Neural cell (in vitro differentiated cells): Measurements from ENCODE around the gene HOXA2.

Experiments
- TAF1 ChIP-seq: IDR thresholded peaks from 2 replicates; pipeline ENCODE4 v1.6.1; 2012; ENCODE audit warnings: low read depth
- TF ChIP-seq, protein P1 (sequence below): fragments of 450-650 bp; IDR thresholded peaks from 2 replicates; pipeline ENCODE4 v1.5.1; 2014; ENCODE audit warnings: antibody characterized with exemption, mild to moderate bottlenecking, moderate library complexity; ENCODE audit not compliant: poor library complexity, severe bottlenecking

DNA sequence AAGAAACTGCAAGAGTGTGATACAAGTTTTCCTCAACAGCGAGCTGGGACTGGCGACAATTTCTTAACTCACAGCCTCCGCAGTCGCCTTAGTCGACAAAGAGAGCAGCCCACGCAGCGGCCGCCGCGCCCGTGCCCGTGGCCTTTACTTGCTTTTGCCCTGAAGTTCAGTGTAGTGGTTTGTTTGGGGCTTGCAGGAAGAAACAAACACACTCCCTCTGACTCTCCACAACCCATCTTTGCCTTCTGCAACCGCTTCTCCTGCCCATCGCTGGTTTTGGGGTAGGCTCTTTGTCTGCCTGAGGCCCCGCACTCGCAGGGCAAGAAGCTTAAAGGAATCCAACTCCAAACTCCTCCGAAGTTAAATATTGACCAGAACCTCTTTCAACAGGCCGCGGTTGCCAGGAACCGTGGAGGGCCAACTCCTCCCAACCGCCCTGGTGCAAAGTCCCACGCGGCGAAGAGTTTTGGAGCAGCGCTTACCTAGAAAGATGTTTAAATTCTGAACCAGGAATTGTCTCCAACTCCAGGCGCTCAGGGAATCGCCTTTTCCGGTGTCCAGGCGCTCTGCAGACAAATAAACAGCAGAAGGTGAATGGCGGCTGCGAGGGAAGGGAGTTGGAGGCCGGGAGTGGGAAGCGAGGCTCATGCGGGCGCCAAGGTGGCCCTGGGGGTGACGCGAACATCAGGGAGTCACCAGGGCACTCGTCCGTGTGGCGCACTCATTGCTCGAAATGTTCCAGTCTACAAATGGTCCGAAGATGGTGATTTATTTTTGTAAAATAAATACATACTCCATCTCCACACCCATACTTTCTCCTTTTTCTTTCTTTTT, 19.8 kb upstream of the HOXA2 start:
- TF ChIP-seq, protein P1, sequence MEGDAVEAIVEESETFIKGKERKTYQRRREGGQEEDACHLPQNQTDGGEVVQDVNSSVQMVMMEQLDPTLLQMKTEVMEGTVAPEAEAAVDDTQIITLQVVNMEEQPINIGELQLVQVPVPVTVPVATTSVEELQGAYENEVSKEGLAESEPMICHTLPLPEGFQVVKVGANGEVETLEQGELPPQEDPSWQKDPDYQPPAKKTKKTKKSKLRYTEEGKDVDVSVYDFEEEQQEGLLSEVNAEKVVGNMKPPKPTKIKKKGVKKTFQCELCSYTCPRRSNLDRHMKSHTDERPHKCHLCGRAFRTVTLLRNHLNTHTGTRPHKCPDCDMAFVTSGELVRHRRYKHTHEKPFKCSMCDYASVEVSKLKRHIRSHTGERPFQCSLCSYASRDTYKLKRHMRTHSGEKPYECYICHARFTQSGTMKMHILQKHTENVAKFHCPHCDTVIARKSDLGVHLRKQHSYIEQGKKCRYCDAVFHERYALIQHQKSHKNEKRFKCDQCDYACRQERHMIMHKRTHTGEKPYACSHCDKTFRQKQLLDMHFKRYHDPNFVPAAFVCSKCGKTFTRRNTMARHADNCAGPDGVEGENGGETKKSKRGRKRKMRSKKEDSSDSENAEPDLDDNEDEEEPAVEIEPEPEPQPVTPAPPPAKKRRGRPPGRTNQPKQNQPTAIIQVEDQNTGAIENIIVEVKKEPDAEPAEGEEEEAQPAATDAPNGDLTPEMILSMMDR, result no peak
- no peak for TF ChIP-seq TAF1
